GM12878 (cell line): ENCODE measurements around the gene HSPA12B. TPM values are rescaled to one million over a fixed set of nuclear protein-coding genes. Genes with fewer than 3 reads are reported as not detected.
A peak's percentile ranks its signal among the peaks of the same experiment; 100 is the strongest.

Source experiments
- ATAC-seq: fragments of 200-7000 bp; cut with Tn5 transposase; 3 replicates; pipeline ENCODE4 v1.9.1; 2020; ENCODE audit warnings: mild to moderate bottlenecking, moderate library complexity
- BruUV-seq: library from RNA; stranded (reverse); fragments of 400-500 nt; replicated peaks from 2 replicates; lab custom pipeline; 2021; lab: Mats Ljungman, UMichigan
- CTCF ChIA-PET: fragments of 300-600 bp; sonication (Branson Sonifier 250); formaldehyde crosslinking; extraction: SDS; loops from one replicate; lab custom pipeline; 2021; ENCODE audit warnings: inconsistent platforms; lab: Yijun Ruan, JAX
- POLR2A ChIA-PET: fragments of 350-600 bp; formaldehyde crosslinking; extraction: SDS; loops from one replicate; lab custom pipeline; 2021; ENCODE audit warnings: inconsistent platforms; lab: Charles Lee
- RAD21 ChIA-PET: fragments of 300-600 bp; sonication (Branson Sonifier 250); formaldehyde crosslinking; loops from one replicate; lab custom pipeline; 2023; ENCODE audit warnings: antibody characterized with exemption; ENCODE audit not compliant: unreplicated experiment; lab: Charles Lee
- SMC1A ChIA-PET: fragments of 300-600 bp; sonication (Branson Sonifier 250); formaldehyde crosslinking; loops from one replicate; lab custom pipeline; 2023; ENCODE audit not compliant: unreplicated experiment, uncharacterized antibody; lab: Charles Lee
- DNase-seq: peaks from one replicate; pipeline ENCODE4 v3.0.0-alpha.2; 2011; ENCODE audit warnings: low read depth, low spot score
- FAIRE-seq: peaks from 3 replicates; lab custom pipeline; 2011; peaks lifted over from hg19 to GRCh38; lab: Jason Lieb, UNC
- H2AFZ ChIP-seq: 2 replicates; pipeline ENCODE4 v1.6.0; 2011; ENCODE audit warnings: low read depth, low read length, control low read depth; ENCODE audit not compliant: control insufficient read depth
- H3K27ac ChIP-seq: 2 replicates; pipeline ENCODE4 v1.5.1; 2011; ENCODE audit warnings: control low read depth; ENCODE audit not compliant: control insufficient read depth, insufficient read depth
- H3K27me3 ChIP-seq, 2 experiments: replicated peaks in 1 of 2; 2 replicates each; pipeline versions ENCODE4 v1.6.0 to v1.6.1; 2011; ENCODE audit warnings: low read length in 1 of 2; ENCODE audit not compliant: control insufficient read depth in 2 of 2, insufficient read depth in 2 of 2
- H3K36me3 ChIP-seq, 2 experiments: 2 replicates each; pipeline ENCODE4 v1.5.1; 2011; ENCODE audit warnings: low read length in 1 of 2; ENCODE audit not compliant: control insufficient read depth in 2 of 2, insufficient read depth in 2 of 2
- H3K4me1 ChIP-seq: 2 replicates; pipeline ENCODE4 v1.6.1; 2011; ENCODE audit warnings: mild to moderate bottlenecking, low read length, moderate library complexity, mixed read lengths; ENCODE audit not compliant: control insufficient read depth, insufficient read depth
- H3K4me2 ChIP-seq: 2 replicates; pipeline ENCODE4 v1.6.0; 2011; ENCODE audit warnings: control low read depth; ENCODE audit not compliant: control insufficient read depth, insufficient read depth
- H3K4me3 ChIP-seq: fragments of 200-600 bp; sonication (generic); 2 replicates; pipeline ENCODE4 v1.5.1; 2016
- H3K79me2 ChIP-seq: 2 replicates; pipeline ENCODE4 v1.6.0; 2011; ENCODE audit warnings: low read length; ENCODE audit not compliant: control insufficient read depth, insufficient read depth
- H3K9ac ChIP-seq: 2 replicates; pipeline ENCODE4 v1.8.0; 2011; ENCODE audit warnings: low read length, control low read depth, mixed read lengths; ENCODE audit not compliant: control insufficient read depth, insufficient read depth
- H3K9me3 ChIP-seq: replicated peaks from 3 replicates; pipeline ENCODE4 v1.5.1; 2011; ENCODE audit warnings: mild to moderate bottlenecking, low read length; ENCODE audit not compliant: control insufficient read depth, insufficient read depth
- H4K20me1 ChIP-seq: 2 replicates; pipeline ENCODE4 v1.6.0; 2011; ENCODE audit not compliant: control insufficient read depth, insufficient read depth
- HDGF ChIP-seq: fragments of 450-650 bp; IDR thresholded peaks from 2 replicates; pipeline ENCODE4 v1.6.1; 2016; ENCODE audit warnings: antibody characterized with exemption
- IKZF1 ChIP-seq: fragments of 450-650 bp; conservative IDR thresholded peaks from 2 replicates; pipeline ENCODE4 v1.6.1; 2017; ENCODE audit warnings: antibody characterized with exemption, mild to moderate bottlenecking
- MYB ChIP-seq: fragments of 150-350 bp; IDR thresholded peaks from 2 replicates; pipeline ENCODE4 v1.6.1; 2014; ENCODE audit warnings: mild to moderate bottlenecking, low read depth, low read length, borderline replicate concordance
- RELA ChIP-seq: fragments of 450-650 bp; IDR thresholded peaks from 2 replicates; pipeline ENCODE4 v1.8.0; 2014; ENCODE audit warnings: borderline replicate concordance; ENCODE audit not compliant: partially characterized antibody
- TAF1 ChIP-seq: IDR thresholded peaks from 2 replicates; pipeline ENCODE4 v1.6.1; 2011; ENCODE audit warnings: mild to moderate bottlenecking, low read depth, low read length, borderline replicate concordance
- YY1 ChIP-seq: IDR thresholded peaks from 2 replicates; pipeline ENCODE4 v1.6.1; 2011; ENCODE audit warnings: low read depth, mild to moderate bottlenecking, low read length
- ZNF384 ChIP-seq: IDR thresholded peaks from 2 replicates; pipeline ENCODE4 v1.6.1; 2012; ENCODE audit warnings: low read depth, mild to moderate bottlenecking, low read length, improper control_type of control experiment, borderline replicate concordance
- WGBS: methylation state at CpG from one replicate; pipeline ENCODE4 v1.1.6; 2016; ENCODE audit warnings: low lambda C conversion rate; ENCODE audit not compliant: insufficient replicate concordance, insufficient coverage; ENCODE audit errors: missing lambda C conversion rate; 5-methylcytosine and 5-hydroxymethylcytosine counted together
- in situ Hi-C: fragments of 300-500 bp; cut with MboI; formaldehyde crosslinking; loops from 9 replicates; pipeline ENCODE4 v1.14.3; 2018; ENCODE audit warnings: mixed read lengths
- intact Hi-C: fragments of 100-400 bp; cut with micrococcal nuclease; formaldehyde crosslinking; loops from one replicate; pipeline ENCODE4 v1.14.2; 2022; ENCODE audit not compliant: unreplicated experiment
- polyA plus RNA-seq, 11 experiments: library from polyadenylated mRNA; depleted of rRNA in 4 of 11; unstranded in 6 of 11; stranded (reverse) in 5 of 11; fragments of >200 nt; fragmentation: Nextera tagmentation in 4 of 11; fragmentation: Illumina TruSeq in 1 of 11; extraction: Ambion mirVana in 4 of 11; extraction: Trizol in 1 of 11; gene quantifications; 1 replicate in 1 of 11; 2 replicates in 10 of 11; pipeline versions ENCODE4 v1.2.1 to v1.2.3, GENCODE V29; 2011 to 2016; ENCODE audit warnings: inconsistent platforms in 2 of 11, missing spikeins in 2 of 11, low read depth in 1 of 11
- total RNA-seq, 4 experiments: library from RNA; depleted of rRNA in 3 of 4; stranded (reverse); fragments of >200 nt in 3 of 4; fragmentation: Illumina TruSeq in 1 of 4; extraction: Trizol in 1 of 4; gene quantifications; 2 replicates each; pipeline versions ENCODE4 v1.2.1 to v1.2.3, GENCODE V29; 2013 to 2021
- TF ChIP-seq, protein P1 (sequence below): fragments of 450-650 bp; conservative IDR thresholded peaks from 2 replicates; pipeline ENCODE4 v1.6.1; 2017; ENCODE audit warnings: mild to moderate bottlenecking, moderate library complexity

HSPA12B gene
- total and polyA plus RNA-seq, 10 of the 15 experiments (the other 5 are each of a cell fraction or from before 2014, with no cell fraction given), result 0.08 TPM; not detected in 9

DNA sequence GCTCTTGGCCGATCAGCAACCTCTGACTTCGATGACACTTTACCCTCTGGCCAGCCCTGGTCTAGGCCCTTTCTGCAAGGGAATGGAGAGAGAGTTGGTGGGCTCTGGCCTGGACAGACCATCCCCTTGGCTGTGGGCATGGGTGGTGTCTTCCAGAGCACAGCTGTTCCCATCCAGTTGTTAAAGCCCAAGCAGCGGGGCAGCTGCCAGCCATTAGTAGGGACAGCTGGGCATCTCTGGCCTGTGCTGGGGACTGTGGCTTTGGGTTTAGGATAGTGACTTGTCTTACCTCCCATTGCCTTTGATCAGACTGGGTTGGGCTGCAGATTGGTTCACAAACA is 66.4 kb downstream of the HSPA12B start:
- H3K4me2 ChIP-seq, result peak overlapping the region; percentile 85
- peak; percentile 4; the same call in 2 of the 3 replicates for ATAC-seq
- peak; percentile 70 for FAIRE-seq
- TF ChIP-seq IKZF1 (no peak), RELA (no peak), MYB (no peak), HDGF (no peak), TAF1 (no peak), YY1 (no peak), ZNF384 (no peak)
- TF ChIP-seq, protein P1, sequence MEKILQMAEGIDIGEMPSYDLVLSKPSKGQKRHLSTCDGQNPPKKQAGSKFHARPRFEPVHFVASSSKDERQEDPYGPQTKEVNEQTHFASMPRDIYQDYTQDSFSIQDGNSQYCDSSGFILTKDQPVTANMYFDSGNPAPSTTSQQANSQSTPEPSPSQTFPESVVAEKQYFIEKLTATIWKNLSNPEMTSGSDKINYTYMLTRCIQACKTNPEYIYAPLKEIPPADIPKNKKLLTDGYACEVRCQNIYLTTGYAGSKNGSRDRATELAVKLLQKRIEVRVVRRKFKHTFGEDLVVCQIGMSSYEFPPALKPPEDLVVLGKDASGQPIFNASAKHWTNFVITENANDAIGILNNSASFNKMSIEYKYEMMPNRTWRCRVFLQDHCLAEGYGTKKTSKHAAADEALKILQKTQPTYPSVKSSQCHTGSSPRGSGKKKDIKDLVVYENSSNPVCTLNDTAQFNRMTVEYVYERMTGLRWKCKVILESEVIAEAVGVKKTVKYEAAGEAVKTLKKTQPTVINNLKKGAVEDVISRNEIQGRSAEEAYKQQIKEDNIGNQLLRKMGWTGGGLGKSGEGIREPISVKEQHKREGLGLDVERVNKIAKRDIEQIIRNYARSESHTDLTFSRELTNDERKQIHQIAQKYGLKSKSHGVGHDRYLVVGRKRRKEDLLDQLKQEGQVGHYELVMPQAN, result no peak
- in situ Hi-C loops, result no loop called here
- H3K9me3 ChIP-seq, result no peaks in the 10 kb centered on the region
- peaks cover 12 to 19% of the 10 kb centered on the region in 2 experiments for H3K36me3 ChIP-seq
- POLR2A ChIA-PET, result interaction anchor here (1.0 to 1.5 kb wide), 2 partner anchors 19 to 22 kb away, joined by 6 to 7 read pairs; partner anchors contain the start of gene AP5S1
- BruUV-seq, result no TSS peak
- H3K9ac ChIP-seq, result no peak overlapping the region; the same call in 1 of the 2 replicates
- RAD21 ChIA-PET, result interaction anchor here (1.5 kb wide), 1 partner anchor 9 kb away, joined by 5 read pairs; no protein-coding TSS in a partner anchor
- peaks cover 45% of the 10 kb centered on the region for H3K4me1 ChIP-seq
- intact Hi-C loops, result loop anchor here (2.0 to 5.0 kb wide), 2 partner anchors 22 to 108 kb away; partner anchors contain the start of gene AP5S1
- peak overlapping the region; percentile 53 for H3K27ac ChIP-seq
- peaks cover 18% of the 10 kb centered on the region for H3K79me2 ChIP-seq
- DNase-seq, result no peak
- SMC1A ChIA-PET, result interaction anchor here (1.5 to 2.3 kb wide), 3 partner anchors 12 to 22 kb away, joined by 5 to 7 read pairs (median 6); partner anchors contain the start of genes AP5S1 and CENPB
- H3K27me3 ChIP-seq, result no peaks in the 10 kb centered on the region
- H4K20me1 ChIP-seq, result no peaks in the 10 kb centered on the region
- H3K4me3 ChIP-seq, result 0 out of 2 replicates have a peak overlapping the region, but pooled peaks have one; percentile 77
- H2AFZ ChIP-seq, result no peak overlapping the region
- CTCF ChIA-PET, result interaction anchor here (0.6 to 3.8 kb wide), 4 partner anchors 11 to 47 kb away, joined by 3 to 33 read pairs (median 4); partner anchors contain the start of gene AP5S1
- 97% methylated on average over 3 of the region's 3 CpGs for WGBS
